A673 (cell line): ENCODE results near the gene CCSAP.

Source experiments
- CTCF ChIP-seq: fragments of 300-800, 200-600 bp; sonication (generic); conservative IDR thresholded peaks from 2 replicates; pipeline ENCODE4 v1.5.1; 2017; ENCODE audit warnings: low read depth, mild to moderate bottlenecking, antibody characterized with exemption, low read length, moderate library complexity, mixed read lengths
- EZH2 ChIP-seq: fragments of 200-600 bp; sonication (generic); IDR thresholded peaks from 2 replicates; pipeline ENCODE4 v1.6.1; 2017; ENCODE audit warnings: borderline replicate concordance, low read depth, mild to moderate bottlenecking, mixed read lengths, antibody characterized with exemption, low read length; ENCODE audit not compliant: poor library complexity, severe bottlenecking

GRCh38 chr1:229323201-229323600 is 19.6 kb downstream of the CCSAP start:
- TF ChIP-seq CTCF = no peak
- TF ChIP-seq EZH2 = no peak
